Measurements from ENCODE around the gene C1QL1.

DNA sequence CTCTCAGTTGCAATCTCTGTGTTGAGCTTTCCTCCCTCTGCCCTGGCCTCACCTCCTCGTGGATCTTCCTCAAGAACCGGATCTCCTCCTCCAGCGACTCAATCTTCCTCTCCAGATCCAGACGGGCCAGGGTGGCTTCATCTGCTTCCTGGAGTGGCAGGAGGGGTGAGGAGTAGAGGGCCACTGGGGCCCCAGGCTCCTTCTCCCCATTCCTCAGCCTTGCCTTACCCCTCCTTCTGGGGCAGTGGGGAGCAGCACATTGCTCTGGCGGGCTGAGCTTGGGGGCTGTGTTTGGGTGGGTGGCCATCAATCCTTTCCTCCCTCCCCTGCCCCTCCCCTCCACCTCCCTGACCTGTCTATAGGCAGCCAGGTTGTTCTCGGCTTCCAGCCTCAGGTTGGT is 54.4 kb downstream of the C1QL1 start:
- TF ChIP-seq, protein P1, sequence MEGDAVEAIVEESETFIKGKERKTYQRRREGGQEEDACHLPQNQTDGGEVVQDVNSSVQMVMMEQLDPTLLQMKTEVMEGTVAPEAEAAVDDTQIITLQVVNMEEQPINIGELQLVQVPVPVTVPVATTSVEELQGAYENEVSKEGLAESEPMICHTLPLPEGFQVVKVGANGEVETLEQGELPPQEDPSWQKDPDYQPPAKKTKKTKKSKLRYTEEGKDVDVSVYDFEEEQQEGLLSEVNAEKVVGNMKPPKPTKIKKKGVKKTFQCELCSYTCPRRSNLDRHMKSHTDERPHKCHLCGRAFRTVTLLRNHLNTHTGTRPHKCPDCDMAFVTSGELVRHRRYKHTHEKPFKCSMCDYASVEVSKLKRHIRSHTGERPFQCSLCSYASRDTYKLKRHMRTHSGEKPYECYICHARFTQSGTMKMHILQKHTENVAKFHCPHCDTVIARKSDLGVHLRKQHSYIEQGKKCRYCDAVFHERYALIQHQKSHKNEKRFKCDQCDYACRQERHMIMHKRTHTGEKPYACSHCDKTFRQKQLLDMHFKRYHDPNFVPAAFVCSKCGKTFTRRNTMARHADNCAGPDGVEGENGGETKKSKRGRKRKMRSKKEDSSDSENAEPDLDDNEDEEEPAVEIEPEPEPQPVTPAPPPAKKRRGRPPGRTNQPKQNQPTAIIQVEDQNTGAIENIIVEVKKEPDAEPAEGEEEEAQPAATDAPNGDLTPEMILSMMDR (IDR thresholded peaks at IDR 0.05; ENCODE audit: low read depth, low read length): no peak
- TF ChIP-seq EZH2phosphoT487 (IDR thresholded peaks at IDR 0.05; ENCODE audit: low read depth): no peak
